ENCODE results near the gene HOXD4.

Gene HOXD4

DNA sequence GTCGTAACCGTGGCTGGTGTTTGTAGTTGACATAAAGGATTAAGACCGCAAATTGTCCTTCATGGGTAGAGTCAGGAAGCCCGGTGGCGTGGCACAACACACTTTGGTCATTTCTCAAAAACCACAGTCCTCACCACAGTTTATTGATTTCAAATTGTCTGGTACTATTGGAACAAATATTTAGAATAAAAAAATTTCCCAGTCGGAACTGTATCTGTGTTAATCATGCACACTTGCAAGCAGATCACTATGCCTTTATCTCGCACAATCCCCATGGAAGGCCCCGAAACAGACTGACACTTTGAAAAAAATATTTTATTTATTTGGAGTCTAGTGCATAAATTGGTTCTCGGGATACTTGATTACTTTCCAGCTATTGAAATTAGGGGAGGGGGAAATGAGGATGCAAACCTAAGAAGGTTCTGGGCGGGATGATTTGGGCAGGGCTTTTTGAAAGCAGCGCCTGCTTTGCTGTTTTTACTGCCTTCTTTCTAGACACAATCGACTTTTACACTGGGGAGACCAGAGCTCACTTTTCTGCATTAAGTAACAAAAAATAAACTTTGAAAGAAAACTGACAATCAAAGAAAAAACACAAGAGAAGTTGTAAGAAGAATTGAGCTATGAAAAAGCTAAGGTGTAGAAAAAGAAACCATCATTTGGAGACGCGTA is 21.7 kb downstream of the HOXD4 start:
- DNase-seq: no peak

DNA sequence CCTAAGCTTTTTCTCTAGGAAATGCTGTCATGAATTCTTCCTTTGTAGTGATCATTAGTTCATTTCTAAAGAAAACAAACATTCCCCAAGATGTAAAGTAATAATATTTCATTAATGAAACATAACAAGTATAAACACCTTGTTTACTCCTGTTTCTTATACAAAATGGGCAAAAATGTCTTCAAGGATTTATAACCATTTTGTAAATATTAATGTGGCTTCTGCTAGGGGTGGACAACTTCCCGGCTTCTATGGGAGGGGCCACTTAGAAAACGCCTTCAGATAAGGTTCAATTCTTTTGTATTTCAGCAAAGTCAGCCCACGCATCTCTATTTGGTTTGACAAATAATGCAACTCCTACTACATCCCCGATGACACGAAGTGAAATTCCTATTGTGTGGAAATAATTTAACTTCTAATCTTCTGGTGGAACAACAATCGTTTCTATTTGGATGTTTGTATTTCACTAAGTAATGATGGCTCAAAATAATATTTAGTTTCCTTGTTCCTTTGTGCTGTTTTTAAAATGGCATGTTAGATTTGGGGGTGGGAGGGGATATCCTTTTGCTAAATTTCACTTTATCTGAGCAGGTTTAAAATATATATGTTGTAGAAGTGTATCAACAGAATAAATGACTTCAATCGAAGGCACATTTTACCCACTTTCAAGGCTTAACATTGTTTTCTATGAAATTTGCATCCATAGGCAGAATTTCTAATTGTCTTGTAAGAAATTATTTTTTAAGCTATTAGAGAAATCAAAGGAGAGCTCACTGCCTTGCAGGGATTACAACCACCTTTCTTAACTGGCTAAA is 22.4 kb downstream of the HOXD4 start:
- no peak for DNase-seq

DNA sequence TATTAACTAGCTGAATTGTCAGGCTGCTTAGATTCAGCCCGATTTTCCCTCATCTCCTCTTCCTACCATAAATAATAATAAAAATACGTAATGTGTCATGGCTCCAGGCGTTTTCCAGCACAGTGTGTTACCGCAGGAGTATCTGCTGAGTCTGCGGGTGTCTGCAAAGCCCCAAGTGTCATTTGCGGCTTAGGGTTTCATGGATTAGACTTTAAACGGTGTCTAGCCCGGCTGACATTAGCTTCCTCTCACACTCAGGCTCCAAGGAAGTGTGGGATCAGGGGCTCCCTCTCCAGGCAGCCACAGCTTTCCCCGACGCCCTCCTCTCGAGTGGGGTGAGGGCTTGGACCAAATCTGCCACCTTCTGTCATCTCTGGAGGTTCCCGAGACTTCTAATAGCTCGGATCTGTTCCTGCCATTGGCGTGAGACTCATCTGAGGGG is 23.1 kb downstream of the HOXD4 start:
- DNase-seq: no peak

DNA sequence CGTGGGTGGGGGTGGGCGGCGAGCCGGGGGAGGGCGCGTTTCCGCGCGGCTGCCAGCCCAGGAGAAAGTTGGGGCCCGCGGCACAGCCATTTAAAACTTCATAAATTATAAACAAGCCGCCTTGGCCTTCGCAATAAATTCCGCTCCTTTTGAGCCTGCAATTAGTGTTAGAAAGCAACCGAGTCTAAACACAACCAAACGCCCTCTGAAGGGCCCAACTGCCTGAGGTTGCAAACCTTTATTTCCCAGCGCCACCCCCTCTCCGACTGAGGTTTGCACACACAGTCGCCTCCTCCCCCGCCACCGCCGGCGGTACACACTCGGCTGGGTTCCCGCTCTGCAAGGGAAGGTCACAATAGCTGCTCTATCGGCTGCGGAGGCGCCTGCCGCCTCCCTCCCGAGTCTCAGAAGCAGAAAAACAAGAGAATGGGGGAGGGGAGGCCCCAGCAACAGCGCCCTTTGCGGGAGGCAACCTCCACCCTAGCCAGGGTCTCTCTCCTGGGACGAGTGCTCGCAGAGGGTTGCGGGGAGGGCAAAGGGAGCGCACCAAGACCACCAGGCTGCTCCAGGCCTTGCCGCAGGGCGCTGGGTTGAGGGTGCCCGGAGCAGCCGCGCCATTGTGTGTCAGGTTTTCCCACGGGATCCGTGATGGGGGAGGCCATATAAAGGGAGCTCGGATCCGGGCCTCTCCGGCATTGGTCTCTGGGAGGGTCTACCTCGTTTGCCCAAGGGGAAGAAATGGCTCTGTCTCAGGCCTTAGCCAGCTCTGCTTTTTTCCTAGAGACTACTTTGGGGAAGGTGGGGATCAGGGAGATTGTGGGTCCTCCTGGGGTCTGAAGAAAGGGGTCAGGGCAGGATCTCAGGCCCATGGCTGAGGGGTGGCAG is 23.7 kb downstream of the HOXD4 start:
- DNase-seq: no peak

DNA sequence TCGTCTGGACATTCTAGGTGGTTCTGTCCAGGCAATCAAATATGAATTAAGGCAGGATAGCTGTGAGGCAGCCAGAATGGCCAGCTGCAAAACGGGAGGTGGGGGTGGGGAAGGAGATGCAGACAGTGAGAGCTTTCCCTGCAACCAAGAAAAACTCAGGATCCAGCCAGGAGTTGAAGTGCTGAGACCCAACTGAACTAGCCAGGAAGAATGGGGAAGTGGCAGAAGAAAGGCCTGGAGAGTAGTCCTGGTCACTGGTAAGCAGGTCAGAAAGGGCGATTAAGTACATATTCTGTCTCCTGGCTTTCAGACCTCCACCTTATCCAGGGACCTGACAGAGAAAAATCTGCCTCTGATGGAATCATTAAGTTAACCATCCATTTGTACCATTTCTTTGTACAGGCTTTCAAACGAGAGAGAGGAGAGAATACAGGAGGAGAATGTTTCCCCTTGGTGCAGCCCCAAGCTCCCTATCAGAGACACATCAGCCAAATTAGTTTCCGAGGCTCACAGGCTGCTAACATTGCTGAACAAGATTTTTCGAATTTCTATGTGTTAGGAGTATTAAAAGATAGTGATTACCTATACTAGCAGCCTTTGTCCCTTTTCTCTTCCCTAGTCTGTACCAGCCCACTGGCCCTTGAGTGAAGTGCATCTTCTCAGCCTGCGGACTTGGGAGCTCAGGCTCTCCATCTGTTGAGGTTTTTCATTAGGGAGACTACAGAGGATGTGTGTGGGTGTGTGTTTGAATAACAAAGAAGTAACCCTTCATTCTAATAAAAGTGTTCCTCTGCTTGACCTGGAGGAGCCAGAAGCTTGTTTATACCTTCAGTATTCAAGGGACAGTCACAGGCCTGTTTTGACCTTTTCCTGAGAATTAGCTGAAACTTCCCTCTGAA is 24.6 kb downstream of the HOXD4 start:
- DNase-seq: no peak

DNA sequence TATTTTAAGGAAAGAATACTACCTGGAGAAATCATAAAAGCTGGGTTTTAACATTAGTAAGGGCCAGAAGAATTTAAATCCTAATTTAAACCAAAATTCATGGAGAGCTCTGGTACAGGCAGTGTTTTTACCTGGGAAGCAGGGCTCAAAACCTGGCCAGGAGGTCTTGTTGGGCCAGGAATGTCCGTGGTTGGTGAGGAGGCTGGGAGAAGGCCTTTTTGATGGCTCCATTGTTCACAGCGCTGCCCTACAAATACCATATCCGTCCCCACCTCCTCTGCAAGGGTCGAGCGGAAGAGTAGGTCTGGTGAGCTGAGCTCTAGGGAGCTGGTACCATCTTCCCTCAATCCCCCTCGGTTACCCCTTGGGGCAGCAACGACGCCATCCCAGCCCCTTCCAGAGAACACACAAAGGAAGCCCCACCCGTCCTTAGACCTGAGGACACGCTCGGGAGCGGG is 26.3 kb downstream of the HOXD4 start:
- DNase-seq: no peak

DNA sequence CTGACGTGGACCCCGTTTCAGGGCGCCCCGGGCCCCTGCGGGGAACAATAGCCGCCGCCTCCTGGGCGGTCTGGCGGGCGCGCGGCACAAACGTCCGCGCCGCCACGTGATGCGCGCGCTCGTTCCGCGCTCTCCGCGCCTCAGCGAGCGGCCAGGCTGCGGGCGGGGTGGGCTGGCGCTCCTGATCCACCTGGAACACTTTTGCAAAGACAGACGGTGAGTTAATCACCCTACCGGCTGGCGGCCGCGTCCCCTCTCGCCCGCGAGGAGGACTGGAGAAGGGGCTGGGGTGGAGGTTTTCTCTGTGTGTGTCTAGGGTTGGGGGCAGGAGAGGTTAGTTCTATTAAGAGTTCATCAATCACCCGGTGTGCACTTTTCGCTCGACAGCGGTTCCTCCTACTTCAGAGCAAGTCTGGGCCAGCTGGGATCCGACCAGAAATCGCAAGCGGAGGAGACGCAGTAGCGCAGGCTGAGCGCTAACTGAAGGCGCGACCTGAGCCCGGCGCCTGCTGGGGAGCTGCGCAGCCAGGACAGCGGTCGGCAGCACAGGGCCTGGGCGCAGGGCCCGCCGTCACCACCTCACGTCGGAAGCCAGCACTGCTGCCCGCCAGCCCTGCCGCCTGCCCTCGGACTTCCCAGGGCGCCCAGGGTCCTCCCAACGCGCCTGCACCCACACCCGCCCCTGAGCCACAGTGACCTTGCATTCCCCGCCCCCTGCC is 26.8 kb downstream of the HOXD4 start:
- DNase-seq: no peak

DNA sequence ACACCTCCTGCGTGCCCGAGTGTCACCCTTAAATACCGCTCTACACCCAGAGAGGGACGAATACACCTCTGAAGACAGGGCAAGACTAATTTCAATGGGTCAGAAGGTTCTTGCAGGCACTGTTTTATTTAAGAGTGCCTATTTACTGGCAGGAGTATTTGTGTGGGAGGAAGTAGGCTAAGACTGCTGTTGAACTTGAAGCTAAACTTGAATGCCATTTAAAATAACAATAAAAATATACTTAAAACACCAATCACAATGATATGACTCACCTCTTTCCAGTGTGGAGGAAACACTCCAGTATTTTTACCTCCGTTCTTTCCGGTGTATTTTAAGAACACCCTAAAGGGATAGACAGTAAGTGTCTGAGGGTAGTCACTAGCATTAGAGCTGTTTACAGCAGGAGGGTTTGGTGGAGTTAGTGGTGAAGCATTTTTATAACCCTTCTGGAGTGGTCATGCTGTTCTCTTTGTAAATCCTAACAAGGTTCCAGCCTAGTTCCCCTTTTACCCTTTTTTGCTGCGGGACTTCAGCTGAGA is 27.5 kb downstream of the HOXD4 start:
- DNase-seq: no peak

DNA sequence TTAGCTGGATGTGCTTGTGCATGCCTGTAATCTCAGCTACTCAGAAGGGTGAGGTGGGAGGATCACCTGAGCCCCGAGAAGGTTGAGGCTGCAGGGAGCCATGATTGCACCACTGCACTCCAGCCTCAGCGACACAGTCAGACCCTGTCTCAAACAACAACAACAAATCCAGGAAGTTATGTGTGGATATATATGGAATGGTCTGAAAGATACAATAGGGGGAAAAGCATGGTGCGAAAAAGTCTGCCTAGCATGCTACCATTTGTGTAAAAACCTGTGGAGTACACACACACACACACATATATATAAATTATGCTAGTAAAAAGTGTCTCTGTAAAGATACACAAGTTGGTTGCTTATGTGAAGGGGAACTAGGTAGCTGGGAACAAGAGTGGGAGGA is 30.2 kb downstream of the HOXD4 start:
- no peak for DNase-seq

DNA sequence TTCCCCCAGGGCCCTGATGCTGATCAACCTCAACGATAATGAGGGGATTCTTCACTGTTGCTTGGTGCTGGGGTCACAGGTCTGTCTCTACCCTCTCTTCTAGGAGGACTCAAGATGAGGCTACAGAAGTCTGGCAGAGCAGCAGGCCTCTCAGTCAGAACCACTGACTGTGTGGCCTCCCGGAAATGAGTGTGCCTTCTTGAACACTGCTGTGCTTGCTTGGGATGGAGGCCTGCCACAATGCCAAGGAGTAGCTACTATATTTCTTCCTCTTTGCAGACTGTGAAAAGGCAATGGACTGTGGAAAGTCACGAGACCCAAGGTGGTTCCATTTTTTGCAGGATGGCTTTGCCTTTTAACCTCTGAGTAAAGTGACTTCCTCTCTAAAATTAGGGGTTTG is 31.3 kb downstream of the HOXD4 start:
- no peak for DNase-seq

DNA sequence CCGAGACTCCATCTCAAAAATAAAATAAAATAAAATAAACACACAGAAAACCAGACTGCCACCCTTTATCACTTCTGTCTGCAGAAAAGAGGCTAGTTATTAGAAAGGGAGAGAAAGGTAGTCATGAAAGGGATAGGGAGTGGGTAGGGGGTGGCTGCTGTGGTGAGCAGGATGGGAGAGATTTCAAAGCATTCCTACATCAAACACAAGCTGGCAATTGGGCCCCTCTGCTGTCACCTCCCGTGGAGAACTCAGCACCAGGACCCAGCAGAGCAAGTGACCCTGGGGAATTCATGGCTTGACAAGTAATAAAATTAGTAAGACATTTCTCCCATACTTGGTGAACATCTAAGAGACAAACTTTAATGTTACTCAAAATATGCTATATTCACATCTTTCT is 33.4 kb downstream of the HOXD4 start:
- no peak for DNase-seq

DNA sequence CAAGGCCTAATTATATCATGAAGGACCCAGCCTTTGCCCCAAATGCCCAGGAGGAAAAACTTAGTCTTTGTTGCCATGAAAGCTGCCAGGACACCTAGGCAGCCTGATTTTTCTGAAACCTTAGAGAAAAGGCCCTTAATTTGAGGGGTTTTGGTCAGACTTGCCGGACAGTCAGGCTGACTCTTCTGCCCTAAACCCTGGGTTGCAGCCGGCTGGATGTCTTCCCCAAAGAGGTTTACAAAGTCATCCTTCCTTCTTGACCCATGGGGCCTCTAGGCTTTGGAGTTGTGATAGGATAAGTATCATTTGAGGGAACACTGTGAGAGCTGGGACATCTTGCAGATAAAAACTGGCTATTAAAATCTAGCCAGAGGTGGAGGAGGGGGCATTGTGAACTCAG is 34.7 kb downstream of the HOXD4 start:
- no peak for DNase-seq

DNA sequence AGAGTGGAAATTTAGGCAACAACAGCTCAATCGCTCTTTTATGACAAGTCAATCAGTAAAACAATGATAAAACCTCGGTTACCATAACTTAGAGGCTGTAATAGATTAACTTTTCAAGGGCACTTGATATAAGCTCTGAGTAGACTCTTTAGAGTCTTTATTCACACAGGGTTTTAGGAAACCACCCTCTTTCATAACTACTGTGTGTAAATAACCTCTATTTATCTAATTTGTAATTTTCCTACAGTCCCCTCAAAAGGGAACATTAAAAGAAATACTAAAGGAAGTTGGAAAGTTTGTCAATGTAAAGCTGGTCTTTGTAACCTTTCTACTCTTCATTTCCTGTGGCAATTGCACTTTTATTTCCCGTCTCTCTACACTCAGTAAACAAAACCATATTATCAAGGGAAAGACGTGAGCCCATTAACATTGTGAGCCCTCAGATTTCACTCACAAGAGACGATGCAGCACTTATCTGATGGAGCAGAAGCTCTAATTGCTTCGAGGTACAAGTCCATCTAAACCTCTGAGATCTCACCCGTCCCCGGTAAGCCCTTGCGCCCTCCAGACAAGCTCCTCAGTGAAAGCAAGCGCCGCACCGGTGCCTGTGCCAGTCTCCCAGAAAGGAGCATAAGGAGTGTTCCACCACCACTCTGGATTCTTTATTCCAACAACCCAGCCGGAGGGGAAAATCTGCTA is 36.0 kb downstream of the HOXD4 start:
- DNase-seq: no peak

DNA sequence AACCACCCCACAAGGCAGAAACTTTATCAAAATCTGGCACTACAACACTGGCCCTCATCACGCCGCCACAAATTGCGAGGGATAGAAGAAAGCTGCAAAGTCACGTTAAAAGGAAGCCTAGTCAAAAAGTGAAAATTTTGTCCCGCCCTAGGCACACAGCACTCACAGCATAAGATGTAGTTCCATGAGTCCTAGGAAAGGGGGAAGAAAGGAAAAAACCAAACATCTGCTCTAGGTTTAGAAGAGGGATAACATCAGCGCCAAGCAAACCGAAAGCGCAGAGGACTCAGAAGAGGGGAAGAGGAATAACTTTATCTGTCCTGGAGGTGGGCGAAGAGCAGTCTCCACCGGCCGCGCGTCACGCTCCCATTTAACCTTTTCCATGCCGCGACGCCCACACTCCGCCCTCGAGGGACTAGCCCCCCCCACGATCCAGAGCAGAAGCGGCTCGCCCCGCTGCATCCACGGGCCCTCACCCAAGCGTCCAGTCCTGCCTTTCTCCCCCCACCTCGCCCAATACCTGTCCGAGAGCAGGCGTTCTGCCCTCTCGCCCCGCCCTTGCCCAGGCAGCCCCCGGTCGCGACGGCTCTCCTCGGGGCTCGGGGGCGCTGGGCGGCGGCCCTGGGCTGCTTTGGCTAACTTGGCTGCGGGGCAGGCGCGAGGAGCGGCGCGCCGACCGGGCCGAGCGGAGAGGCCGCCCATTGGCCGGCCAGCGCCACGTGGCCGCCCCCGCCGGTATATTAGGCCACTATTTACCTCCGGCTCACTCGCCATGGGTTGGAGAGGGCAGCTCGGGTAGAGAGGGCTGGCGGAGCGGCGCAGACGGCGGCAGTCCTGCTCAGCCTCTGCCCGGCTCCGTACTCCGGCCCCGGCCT is 36.8 kb downstream of the HOXD4 start, which contains the start of gene HOXD1:
HOXD1 (plus strand) TSS at position 770 of the 875 bp plus-strand sequence. CDS start 134 bp downstream, outside the sequence.
- DNase-seq: no peak

DNA sequence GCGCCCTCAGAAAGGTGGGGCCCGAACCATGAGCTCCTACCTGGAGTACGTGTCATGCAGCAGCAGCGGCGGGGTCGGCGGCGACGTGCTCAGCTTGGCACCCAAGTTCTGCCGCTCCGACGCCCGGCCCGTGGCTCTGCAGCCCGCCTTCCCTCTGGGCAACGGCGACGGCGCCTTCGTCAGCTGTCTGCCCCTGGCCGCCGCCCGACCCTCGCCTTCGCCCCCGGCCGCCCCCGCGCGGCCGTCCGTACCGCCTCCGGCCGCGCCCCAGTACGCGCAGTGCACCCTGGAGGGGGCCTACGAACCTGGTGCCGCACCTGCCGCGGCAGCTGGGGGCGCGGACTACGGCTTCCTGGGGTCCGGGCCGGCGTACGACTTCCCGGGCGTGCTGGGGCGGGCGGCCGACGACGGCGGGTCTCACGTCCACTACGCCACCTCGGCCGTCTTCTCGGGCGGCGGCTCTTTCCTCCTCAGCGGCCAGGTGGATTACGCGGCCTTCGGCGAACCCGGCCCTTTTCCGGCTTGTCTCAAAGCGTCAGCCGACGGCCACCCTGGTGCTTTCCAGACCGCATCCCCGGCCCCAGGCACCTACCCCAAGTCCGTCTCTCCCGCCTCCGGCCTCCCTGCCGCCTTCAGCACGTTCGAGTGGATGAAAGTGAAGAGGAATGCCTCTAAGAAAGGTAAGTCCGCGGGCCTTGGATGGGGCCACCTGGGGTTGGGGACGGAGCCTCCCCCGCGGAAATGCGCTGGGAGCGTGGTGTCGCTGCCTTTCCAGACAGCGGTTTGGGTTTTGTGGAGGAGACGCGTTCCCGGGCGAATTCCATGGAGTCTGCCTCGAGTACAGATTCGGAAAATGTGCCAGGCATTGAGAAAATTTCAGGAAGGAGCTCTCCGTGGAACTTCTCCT is 37.7 kb downstream of the HOXD4 start:
- DNase-seq: no peak

DNA sequence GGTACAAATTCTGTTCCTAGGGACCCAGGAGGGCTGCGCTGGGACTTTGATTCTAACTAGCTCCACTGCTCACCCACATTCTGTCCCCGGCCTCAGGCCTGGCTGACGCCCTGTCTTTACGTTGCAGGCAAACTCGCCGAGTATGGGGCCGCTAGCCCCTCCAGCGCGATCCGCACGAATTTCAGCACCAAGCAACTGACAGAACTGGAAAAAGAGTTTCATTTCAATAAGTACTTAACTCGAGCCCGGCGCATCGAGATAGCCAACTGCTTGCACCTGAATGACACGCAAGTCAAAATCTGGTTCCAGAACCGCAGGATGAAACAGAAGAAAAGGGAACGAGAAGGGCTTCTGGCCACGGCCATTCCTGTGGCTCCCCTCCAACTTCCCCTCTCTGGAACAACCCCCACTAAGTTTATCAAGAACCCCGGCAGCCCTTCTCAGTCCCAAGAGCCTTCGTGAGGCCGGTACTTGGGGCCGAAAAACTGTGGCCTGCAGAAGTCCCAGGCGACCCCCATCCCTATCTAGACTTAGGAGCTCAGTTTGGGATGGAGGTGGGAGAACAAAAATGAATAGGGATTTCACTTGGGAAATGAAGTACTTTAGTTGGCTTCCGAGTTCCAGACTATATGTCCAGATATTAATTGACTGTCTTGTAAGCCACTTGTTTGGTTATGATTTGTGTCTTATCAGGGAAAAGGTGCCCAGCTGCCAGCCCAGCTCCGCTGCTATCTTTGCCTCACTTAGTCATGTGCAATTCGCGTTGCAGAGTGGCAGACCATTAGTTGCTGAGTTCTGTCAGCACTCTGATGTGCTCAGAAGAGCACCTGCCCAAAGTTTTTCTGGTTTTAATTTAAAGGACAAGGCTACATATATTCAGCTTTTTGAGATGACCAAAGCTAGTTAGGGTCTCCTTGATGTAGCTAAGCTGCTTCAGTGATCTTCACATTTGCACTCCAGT is 38.6 kb downstream of the HOXD4 start:
- DNase-seq: no peak

DNA sequence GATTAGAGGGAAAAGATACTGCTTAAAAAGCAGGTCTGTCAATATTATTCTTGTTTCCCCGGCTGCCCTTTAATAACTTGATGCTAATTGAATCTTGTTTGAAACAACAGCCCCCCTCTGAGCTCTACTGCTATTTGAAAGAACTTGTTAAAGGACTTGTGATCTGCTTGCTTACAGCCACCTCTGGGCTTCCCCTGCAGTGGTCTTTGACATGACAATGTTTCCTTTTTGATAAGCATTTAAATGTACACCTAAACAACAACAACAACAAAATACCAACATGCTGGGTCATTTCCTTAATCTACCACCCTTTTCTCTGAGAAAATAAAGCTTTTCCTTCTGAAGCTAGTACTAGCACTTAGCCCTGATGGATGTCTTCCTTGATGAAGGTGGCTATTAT is 41.0 kb downstream of the HOXD4 start:
- no peak for DNase-seq

All from GOT3 (cell line).